Measurements from ENCODE around the gene CHAF1A.

The CHAF1A gene

DNA sequence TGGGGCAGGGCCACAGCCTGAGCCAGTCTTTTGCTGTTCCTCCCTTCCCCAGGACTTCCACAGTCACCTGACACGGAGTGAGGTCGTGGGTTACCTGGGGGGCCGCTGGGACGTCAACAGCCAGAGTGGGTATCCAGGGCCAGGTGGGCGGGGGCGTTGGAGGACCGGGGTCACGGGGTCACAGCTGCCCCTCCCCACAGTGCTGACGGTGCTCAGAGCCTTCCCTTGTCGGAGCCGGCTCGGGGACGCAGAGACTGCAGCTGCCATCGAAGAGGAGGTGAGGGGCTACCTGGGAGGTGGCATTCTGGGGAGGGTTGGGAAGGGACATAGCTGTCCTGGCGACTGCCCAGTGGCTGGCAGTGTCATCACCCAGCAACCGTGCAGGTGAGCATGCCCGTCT lies 47.5 kb upstream of the CHAF1A start:
- Histone ChIP-seq H3K4me2 (ENCODE audit: low read depth, low read length, poor library complexity, severe bottlenecking) (no peak overlapping the region), H3K9me3 (ENCODE audit: insufficient read depth, low read length) (no peaks in the 10 kb centered on the region), H3K9me2 (replicated peaks; ENCODE audit: insufficient read depth, low read length) (no peaks in the 10 kb centered on the region), H3K27me3 (ENCODE audit: low read length) (no peaks in the 10 kb centered on the region), H4K20me1 (ENCODE audit: low read depth, low read length) (no peaks in the 10 kb centered on the region), H3K36me3 (ENCODE audit: low read length) (no peaks in the 10 kb centered on the region), H3K79me2 (ENCODE audit: insufficient read depth, low read length) (no peaks in the 10 kb centered on the region), H3K9ac (ENCODE audit: low read length) (no peak overlapping the region), H3F3A (ENCODE audit: insufficient read depth) (no peaks in the 10 kb centered on the region), H2AFZ (ENCODE audit: low read depth, low read length, severe bottlenecking) (no peak overlapping the region), H3K27ac (ENCODE audit: low read depth, low read length) (no peak overlapping the region), H3K4me3 (ENCODE audit: insufficient read depth, low read length, poor library complexity, severe bottlenecking) (no peak overlapping the region)
- TF ChIP-seq, protein P1, sequence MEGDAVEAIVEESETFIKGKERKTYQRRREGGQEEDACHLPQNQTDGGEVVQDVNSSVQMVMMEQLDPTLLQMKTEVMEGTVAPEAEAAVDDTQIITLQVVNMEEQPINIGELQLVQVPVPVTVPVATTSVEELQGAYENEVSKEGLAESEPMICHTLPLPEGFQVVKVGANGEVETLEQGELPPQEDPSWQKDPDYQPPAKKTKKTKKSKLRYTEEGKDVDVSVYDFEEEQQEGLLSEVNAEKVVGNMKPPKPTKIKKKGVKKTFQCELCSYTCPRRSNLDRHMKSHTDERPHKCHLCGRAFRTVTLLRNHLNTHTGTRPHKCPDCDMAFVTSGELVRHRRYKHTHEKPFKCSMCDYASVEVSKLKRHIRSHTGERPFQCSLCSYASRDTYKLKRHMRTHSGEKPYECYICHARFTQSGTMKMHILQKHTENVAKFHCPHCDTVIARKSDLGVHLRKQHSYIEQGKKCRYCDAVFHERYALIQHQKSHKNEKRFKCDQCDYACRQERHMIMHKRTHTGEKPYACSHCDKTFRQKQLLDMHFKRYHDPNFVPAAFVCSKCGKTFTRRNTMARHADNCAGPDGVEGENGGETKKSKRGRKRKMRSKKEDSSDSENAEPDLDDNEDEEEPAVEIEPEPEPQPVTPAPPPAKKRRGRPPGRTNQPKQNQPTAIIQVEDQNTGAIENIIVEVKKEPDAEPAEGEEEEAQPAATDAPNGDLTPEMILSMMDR (IDR thresholded peaks at IDR 0.05; ENCODE audit: insufficient read depth, low read length, poor library complexity, severe bottlenecking), result no peak
- no peak for TF ChIP-seq EZH2phosphoT487 (conservative IDR thresholded peaks at IDR 0.05; ENCODE audit: low read length)

GRCh38 chr19:4357095-4357797 lies 45.2 kb upstream of the CHAF1A start:
- H2AFZ ChIP-seq (ENCODE audit: low read depth, low read length, severe bottlenecking), result no peak overlapping the region
- H3K4me2 ChIP-seq (ENCODE audit: low read depth, low read length, poor library complexity, severe bottlenecking), result no peak overlapping the region
- no peaks in the 10 kb centered on the region for H3F3A ChIP-seq (ENCODE audit: insufficient read depth)
- H3K9me2 ChIP-seq (replicated peaks; ENCODE audit: insufficient read depth, low read length), result no peaks in the 10 kb centered on the region
- no peaks in the 10 kb centered on the region for H3K27me3 ChIP-seq (ENCODE audit: low read length)
- no peaks in the 10 kb centered on the region for H4K20me1 ChIP-seq (ENCODE audit: low read depth, low read length)
- H3K4me3 ChIP-seq (ENCODE audit: insufficient read depth, low read length, poor library complexity, severe bottlenecking), result no peak overlapping the region
- H3K36me3 ChIP-seq (ENCODE audit: low read length), result no peaks in the 10 kb centered on the region
- TF ChIP-seq, protein P1 (IDR thresholded peaks at IDR 0.05; ENCODE audit: insufficient read depth, low read length, poor library complexity, severe bottlenecking), result no peak
- no peak for TF ChIP-seq EZH2phosphoT487 (conservative IDR thresholded peaks at IDR 0.05; ENCODE audit: low read length)
- H3K79me2 ChIP-seq (ENCODE audit: insufficient read depth, low read length), result no peaks in the 10 kb centered on the region
- H3K9me3 ChIP-seq (ENCODE audit: insufficient read depth, low read length), result no peaks in the 10 kb centered on the region
- no peak overlapping the region for H3K27ac ChIP-seq (ENCODE audit: low read depth, low read length)
- no peak overlapping the region for H3K9ac ChIP-seq (ENCODE audit: low read length)

GRCh38 chr19:4357921-4358326 lies 44.5 kb upstream of the CHAF1A start:
- H3K4me2 ChIP-seq (ENCODE audit: low read depth, low read length, poor library complexity, severe bottlenecking), result no peak overlapping the region
- H3K9me3 ChIP-seq (ENCODE audit: insufficient read depth, low read length), result no peaks in the 10 kb centered on the region
- no peaks in the 10 kb centered on the region for H3K27me3 ChIP-seq (ENCODE audit: low read length)
- H2AFZ ChIP-seq (ENCODE audit: low read depth, low read length, severe bottlenecking), result no peak overlapping the region
- H3K79me2 ChIP-seq (ENCODE audit: insufficient read depth, low read length), result no peaks in the 10 kb centered on the region
- no peak for TF ChIP-seq EZH2phosphoT487 (conservative IDR thresholded peaks at IDR 0.05; ENCODE audit: low read length)
- TF ChIP-seq, protein P1 (IDR thresholded peaks at IDR 0.05; ENCODE audit: insufficient read depth, low read length, poor library complexity, severe bottlenecking), result no peak
- no peaks in the 10 kb centered on the region for H4K20me1 ChIP-seq (ENCODE audit: low read depth, low read length)
- no peak overlapping the region for H3K4me3 ChIP-seq (ENCODE audit: insufficient read depth, low read length, poor library complexity, severe bottlenecking)
- no peaks in the 10 kb centered on the region for H3K36me3 ChIP-seq (ENCODE audit: low read length)
- H3K9ac ChIP-seq (ENCODE audit: low read length), result no peak overlapping the region
- no peaks in the 10 kb centered on the region for H3F3A ChIP-seq (ENCODE audit: insufficient read depth)
- H3K9me2 ChIP-seq (replicated peaks; ENCODE audit: insufficient read depth, low read length), result no peaks in the 10 kb centered on the region
- no peak overlapping the region for H3K27ac ChIP-seq (ENCODE audit: low read depth, low read length)
